Hindlimb muscle (tissue), 1 donor: ENCODE measurements around the gene GNB3. TPM values are rescaled to one million over a fixed set of nuclear protein-coding genes. Genes with fewer than 3 reads are reported as not detected.

ENCODE experiments used
- DNase-seq: peaks from one replicate; pipeline ENCODE4 v3.0.0-alpha.2; 2013
- polyA plus RNA-seq: library from polyadenylated mRNA; unstranded; fragments of 120-200 nt; gene quantifications from one replicate; pipeline ENCODE4 v1.2.1, GENCODE V29; 2013; ENCODE audit not compliant: insufficient read length

Gene GNB3
- polyA plus RNA-seq, 1 donor, result 32.6 TPM

GRCh38 chr12:6837370-6838060, 3.2 kb upstream of the GNB3 start:
- DNase-seq, result no peak

- no peak for DNase-seq
These were observed 1.9 kb upstream of the GNB3 start for GRCh38 chr12:6838854-6839253.

- DNase-seq, result no peak
These were observed 1.1 kb upstream of the GNB3 start for GRCh38 chr12:6839482-6840201.

- DNase-seq, result no peak
These were observed 395 bp upstream of the GNB3 start for GRCh38 chr12:6840330-6840729.

GRCh38 chr12:6842075-6842474, 1.4 kb downstream of the GNB3 start:
- no peak for DNase-seq

GRCh38 chr12:6843118-6843902, 2.6 kb downstream of the GNB3 start:
- no peak for DNase-seq

GRCh38 chr12:6845395-6845794, 4.7 kb downstream of the GNB3 start:
- no peak for DNase-seq

GRCh38 chr12:6846316-6846869, 5.7 kb downstream of the GNB3 start:
- DNase-seq, result no peak

GRCh38 chr12:6847676-6848075, 7.0 kb downstream of the GNB3 start:
- no peak for DNase-seq

GRCh38 chr12:6849427-6849826, 8.7 kb downstream of the GNB3 start:
- no peak for DNase-seq

- DNase-seq, result no peak
These were observed 9.3 kb downstream of the GNB3 start for GRCh38 chr12:6849976-6850560.

GRCh38 chr12:6850796-6851152, 10.0 kb downstream of the GNB3 start:
- no peak for DNase-seq

- DNase-seq, result peak; percentile 93
These were observed 10.6 kb downstream of the GNB3 start, which contains the start of gene CDCA3 for GRCh38 chr12:6851153-6851920. Gene CDCA3, minus strand, starts transcription at chr12:6851286. Its CDS starts 334 bp downstream, at chr12:6850952.

GRCh38 chr12:6851921-6852650, 11.4 kb downstream of the GNB3 start, which contains the start of gene USP5:
Gene USP5, plus strand, starts transcription at chr12:6852150. Its CDS starts 30 bp downstream, at chr12:6852180.
- DNase-seq, result peak; percentile 100

GRCh38 chr12:6852651-6853354, 12.1 kb downstream of the GNB3 start:
- no peak for DNase-seq

GRCh38 chr12:6853626-6854025, 12.9 kb downstream of the GNB3 start:
- DNase-seq, result no peak

- DNase-seq, result no peak
These were observed 13.3 kb downstream of the GNB3 start for GRCh38 chr12:6854036-6854435.

- no peak for DNase-seq
These were observed 14.6 kb downstream of the GNB3 start for GRCh38 chr12:6855322-6855721.

GRCh38 chr12:6858799-6859198, 18.1 kb downstream of the GNB3 start:
- DNase-seq, result no peak

- no peak for DNase-seq
These were observed 19.4 kb downstream of the GNB3 start for GRCh38 chr12:6860116-6860515.
